Suppressor macrophage treated with lipopolysaccharide for 4 hours (primary cell): ENCODE measurements around the gene UVRAG.

Experiments used
- DNase-seq: peaks from one replicate; pipeline ENCODE4 v3.0.0-alpha.2; 2020

UVRAG gene

DNA sequence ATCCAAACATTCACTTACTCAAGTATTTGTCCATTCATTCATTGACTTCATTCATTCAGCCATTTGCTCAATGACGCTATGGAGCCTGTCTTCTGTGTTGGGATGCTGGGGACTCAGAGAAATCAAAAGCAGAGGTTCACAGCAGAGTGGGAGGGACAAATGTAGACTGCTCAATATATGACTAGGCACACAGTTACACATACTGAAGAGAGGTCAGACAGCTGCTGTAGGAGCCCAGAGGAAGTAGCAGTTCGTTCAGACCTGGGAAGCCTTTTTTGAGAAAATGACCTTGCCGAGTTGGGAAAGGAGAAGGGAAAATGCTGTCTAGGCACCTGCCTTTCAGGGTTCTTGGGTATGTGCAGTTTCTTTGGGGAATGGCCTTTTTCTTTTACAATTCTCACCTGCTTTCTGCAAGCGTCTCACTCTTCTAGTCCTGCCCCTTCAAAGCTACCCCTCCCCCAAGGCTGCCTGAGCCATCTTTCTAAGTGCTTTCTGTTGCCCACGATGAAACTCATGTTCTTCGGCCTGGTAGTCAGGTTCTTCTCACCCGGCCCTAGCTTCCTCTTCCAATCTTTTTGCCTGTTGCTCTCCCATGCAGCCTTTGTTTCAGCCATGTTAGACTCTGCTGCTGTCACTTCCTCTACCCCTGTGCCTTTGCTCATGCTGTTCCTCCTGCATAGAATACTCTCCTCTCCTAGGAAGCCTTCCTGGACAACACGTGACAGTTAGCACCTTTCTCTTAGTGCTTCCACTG, 4.2 kb upstream of the UVRAG start:
- DNase-seq: peak; percentile 73

DNA sequence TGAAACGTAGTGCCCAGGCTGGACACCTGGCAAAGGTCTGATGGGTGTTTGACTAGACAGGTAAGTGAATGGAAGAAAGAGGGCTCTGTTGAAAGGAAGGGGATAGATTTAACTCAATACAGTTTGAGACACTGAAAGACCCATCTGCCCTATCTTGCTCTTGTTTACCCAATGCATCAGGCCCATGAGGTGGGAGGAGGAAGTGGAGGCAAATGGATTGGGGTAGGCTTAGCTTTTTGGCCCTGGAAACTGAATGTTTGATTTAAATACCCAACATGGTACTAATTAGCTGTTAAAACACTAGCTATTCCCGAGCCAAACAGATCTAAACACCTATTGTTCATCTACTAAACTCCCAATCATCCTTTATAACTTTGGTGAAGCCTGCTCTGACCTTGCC, 3.5 kb upstream of the UVRAG start:
- no peak for DNase-seq

DNA sequence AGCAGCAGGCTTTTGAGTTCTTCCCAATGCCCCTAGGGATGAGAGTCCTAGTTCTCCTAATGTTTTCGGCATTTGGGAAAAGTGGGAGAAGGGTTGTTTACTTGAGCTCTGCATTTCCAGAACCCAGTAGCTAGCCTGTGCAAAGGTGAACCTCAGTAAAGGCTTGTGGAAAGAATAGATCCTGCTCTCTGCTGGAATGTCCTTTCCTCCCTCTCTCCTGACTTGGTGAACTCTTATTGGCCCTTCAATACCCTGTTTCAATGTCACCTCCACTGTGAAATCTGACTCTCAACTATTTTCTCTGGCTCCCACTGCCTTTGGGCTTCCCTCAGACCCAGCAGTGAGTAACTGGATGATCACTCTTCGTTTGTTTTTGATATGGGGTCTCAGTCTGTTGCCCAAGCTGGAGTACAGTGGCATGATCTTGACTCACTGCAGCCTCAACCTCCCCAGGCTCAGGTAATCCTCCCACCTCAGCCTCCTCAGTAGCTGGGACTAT, 2.4 kb upstream of the UVRAG start:
- DNase-seq: no peak

DNA sequence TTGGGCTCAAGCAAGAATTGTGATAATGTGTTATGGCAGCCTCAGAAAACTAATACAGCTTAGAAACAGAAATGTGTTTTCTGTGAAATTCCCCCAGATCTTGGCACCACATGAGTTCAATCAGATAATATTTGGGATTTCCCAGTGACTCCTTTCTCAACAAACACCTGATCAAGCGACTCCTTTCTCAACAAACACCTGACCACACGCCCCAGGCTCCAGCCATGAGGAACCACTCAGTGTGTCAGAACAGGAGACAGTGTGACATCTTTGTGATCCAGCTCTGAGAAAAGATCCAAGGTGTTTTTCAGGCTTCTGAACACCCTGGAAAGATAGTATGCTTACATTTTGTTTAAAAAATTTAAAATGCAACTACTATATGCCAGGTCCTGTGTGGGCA, 1.9 kb upstream of the UVRAG start:
- no peak for DNase-seq

DNA sequence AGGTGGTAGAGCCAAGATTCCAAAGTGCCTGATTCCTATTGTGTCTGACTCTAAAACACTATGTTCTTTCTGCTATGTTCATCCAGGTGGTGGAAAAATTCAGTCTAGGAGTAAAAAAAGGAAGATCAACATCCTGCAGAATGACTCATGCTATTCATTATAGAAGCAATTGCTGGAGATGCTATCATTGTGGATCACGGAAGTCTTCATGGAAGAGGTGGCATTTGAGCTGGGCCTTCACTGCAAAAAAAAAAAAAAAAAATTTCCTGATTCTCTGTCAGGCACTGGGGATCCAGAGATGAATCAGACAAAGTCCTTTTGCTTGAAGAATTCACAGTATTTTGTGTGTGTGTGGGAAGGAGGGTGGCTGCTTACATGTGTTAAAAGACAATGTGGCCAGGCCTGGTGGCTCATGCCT, 1.4 kb upstream of the UVRAG start:
- no peak for DNase-seq

DNA sequence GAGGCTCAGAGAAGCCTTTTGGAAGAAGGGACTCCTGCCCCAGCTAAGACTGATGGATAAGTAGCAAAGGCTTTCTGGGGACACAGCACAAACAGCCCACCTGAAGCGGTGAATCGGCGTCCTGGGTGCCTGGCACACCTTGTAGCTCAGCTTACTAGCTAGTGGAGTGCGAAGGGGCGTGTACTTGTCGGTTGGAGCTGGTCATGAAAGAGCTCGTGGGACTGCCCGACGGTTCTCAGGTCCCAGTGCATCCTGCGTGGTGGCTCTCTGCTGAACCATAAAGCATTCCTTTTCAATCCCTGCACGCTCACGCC, 690 bp upstream of the UVRAG start:
- no peak for DNase-seq

DNA sequence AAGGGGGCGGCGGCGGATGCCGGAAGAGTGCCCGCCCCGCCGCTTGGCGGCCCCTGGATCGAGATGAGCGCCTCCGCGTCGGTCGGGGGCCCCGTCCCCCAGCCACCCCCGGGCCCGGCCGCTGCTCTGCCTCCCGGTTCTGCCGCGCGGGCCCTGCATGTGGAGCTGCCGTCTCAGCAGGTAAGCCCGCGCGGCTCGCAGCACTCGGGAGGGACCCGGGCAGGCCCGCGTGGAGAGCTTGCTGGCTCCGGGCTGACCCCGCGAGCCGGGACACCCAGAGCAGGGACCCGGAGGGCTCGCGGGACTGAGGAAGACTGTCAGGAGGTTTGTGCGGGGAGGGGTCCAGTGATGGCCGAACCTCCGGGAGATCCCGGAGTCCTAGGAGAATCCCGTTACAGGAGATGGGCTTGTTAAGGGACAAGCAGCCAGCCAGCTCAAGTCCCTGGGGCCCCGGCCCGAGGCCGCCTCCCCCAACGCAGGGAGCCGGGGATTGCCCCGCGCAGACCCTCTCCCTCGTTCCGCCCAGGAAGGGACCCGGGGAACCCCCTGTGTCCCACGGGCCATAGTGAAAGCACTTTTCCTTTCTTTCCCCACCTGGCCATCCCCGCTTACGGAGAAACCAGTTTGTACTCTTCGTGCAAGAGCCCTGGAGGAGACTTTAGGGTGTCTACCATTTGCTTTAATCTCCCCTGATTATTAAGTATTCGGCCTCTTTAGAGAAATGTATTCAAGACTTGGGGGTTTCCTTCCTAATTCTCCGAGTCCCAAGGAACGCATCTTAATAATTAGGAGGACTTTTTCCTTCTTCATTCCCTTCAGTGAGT, 547 bp downstream of the UVRAG start:
- DNase-seq: peak; percentile 32

DNA sequence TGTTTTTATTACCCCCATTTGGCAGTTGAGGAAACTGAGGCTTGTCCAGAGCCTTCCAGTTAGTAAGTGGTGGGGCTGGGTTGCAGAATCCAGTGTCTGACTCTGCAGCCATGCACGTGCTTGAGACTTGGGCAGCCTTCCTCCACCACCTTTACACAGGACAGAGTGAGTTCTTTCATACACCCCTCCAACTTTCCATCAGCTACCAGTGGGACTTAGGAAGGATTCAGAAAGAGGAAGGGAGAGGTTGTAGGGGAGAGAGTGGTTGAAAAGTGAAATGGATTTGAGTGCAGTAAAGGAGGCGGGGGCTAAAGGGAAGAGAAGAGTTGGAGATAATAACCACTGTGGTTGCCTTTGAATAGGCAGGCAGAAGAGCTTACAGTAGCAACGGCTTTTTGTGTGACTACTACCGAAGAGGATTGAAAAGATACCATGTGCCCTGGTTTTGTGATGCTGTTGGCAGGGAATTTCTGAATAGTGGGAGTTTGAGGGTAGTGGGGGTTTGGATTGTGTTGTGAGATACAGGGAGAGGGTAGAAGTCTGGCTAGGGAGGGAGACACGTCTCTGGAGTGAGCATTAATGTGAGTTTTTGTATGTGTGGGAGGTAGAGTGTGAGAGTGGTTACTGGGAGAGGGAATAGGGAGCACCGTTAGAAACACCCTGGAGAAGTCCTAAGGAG, 1.7 kb downstream of the UVRAG start:
- DNase-seq: peak; percentile 47

DNA sequence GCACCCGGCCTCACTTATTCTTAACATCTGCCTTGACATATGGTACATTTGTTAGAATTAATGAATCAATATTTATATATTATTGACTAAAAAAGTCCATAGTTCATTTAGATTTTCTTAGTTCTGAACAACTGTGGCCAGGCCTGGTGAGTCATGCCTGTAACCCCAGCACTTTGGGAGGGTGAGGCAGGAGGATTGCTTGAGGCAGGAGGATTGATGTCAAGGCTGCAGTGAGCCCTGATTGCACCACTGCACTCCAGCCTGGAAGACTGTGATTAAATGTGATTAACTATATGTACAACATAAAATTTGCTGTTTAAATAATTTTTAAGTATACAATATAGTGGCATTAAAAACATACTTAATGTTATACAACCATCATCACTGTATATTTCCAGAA, 5.6 kb downstream of the UVRAG start:
- peak; percentile 47 for DNase-seq

DNA sequence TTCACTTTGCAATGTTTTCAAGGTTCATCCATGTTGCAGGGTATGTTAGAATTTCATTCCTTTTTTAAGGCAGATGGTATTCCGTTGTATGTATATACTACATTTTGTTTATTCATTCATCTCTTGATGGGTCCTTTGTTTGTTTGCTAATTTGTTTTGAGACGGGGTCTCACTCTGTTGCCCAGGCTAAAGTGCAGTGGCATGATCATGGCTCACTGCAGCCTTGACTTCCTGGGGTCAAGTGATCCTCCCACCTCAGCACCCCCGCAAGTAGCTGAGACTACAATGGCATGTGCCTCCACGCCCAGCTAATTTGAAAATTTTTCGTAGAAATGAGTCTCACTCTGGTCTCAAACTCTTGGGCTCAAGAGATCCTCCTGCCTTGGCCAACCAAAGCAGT, 6.2 kb downstream of the UVRAG start:
- no peak for DNase-seq

DNA sequence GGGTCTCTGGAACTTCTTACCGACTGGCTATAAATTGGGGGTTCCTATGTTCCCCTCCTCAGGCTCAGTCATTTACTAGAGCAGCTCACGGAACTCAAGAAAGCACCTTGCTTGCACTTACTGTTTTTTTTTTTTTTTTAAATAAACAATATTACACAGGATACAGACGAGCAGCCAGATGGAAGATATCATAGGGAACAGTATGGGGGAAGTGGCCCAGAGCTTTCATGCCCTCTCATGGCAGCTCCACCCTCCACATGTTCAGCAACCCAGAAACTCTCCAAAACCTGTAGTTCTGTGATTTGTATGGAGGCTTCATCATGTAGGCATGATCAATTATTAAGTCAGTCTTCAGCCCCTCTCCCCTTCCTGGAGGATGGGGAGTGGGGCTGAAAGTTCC, 7.5 kb downstream of the UVRAG start:
- DNase-seq: no peak

DNA sequence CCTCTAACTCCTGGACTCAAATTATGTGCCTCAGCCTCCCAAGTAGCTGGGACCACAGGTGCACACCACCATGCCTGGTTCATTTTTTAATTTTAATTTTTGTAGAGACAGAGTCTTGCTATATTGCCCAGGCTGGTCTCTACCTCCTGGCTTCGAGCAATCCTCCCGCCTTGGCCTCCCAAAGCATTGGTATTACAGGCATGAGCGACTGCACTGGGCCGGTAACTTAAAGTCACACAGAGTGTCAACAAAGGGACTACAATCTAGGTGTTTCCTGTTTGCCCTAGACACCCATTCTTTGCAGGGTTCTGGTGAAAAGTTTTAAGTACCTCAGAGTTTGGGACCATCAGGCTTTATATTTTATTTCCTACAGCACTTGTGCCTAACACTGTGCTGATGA, 8.4 kb downstream of the UVRAG start:
- DNase-seq: no peak

DNA sequence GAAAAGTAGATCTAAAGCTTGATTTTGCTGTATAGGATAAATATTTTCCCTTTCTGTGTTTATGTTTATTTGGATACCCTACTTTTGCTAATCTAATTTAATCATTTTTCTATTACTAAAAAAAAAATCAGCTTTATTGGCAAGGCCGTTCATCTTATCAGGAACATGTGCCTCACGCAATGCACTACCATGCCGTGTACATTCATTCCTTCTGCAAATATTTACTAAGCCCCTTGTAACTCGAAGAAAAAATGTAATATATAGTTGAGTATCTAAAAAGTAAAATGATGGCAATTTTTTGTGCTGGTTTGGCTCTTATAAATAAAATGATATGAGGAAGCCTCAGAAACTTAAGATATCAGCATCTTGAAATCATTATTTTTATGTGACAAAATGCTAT, 8.9 kb downstream of the UVRAG start:
- no peak for DNase-seq

DNA sequence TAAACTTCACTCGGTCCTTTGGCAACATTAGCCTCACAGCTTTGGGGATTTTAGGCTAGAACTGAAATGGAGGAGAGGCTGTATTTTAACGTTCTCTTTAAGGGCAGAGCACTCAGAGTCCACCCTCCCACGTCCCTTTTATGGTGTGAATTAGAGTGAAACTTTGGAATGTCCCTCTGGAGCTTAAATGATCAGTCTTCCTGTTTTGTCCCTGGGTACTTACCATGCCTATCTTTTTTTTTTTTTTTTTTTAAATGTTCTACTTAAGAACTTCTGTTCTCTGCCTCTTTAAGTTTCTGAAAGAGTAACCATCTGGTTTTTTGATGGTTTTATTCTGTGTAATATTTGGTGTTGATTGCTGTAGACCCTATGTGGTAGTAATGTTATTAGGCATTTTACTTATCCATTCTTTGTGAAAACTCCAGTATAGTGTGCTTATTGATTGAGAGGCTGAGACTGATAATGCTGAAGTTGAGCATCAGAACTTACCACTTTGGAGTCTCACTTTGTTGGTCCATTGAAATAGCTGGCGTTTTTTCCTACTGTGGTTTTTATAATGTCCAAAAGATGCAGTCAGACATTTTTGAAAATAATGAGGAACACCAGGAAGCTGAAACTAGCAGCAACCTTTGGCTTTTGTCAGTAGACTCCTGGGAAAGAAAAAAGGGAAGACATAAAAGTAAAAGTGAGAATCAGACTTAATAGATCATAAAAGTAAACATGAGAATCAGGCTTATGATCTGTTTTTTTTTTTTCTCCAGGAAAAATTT, 11.6 kb downstream of the UVRAG start:
- DNase-seq: peak; percentile 95

DNA sequence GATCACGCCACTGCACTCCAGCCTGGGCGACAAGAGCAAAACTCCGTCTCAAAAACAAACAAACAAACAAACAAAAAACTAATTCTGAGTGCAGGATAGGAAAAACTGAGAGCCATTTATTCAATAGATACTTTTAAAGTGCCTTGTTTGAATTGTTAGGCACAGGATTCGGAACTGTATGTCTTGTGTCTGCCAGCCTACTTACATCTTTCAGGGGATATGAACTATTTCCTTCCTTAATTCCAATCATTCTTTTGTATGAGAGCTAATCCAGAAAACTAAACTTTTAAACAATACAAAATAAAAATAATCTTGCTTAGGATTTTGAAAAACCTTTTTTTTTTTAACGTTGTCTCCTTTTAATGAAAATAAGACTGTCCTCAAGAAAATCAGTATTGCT, 12.6 kb downstream of the UVRAG start:
- no peak for DNase-seq

DNA sequence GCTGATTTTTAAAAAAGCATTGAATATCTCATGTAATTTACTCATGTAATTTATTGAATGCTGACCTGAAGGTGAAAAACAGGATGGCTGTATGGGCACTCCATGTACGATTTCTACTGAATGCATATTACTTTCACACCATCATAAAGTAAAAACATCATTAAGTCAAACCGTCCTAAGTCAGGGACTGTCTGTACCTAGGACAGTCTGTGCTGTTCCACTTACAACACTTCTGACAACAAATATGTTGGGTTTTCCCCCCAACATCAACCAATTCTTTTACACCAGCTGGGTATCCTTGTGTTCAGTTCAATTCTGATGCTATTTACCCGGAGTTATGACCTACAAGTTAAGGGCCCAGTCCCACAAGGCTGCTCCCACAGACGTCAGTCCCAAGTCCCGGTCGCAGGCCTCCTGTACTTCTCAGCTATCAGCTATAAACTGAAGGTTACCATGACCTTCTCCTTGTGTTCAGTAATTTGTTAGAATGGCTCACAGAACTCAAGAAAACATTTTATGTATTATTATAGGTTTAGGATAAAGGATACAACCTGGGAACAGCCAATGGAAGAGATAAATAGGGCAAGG, 17.0 kb downstream of the UVRAG start:
- DNase-seq: no peak

DNA sequence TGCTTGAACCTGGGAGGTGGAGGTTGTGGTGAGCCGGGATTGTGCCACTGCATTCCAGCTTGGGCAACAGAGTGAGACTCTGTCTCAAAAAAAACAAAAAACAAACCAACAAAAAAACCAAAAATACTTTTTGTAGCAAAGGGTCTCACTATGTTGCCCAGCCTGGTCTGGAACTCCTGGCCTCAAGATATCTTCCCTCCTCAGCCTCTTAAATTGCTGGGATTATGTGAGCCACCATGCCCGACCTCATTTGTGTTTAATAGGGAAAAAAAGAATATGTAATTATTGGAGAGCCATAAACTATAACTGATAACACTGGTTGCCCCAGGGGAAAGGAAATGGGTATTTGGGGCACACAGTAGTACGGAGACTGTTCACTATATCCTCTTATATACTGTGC, 19.7 kb downstream of the UVRAG start:
- DNase-seq: no peak

DNA sequence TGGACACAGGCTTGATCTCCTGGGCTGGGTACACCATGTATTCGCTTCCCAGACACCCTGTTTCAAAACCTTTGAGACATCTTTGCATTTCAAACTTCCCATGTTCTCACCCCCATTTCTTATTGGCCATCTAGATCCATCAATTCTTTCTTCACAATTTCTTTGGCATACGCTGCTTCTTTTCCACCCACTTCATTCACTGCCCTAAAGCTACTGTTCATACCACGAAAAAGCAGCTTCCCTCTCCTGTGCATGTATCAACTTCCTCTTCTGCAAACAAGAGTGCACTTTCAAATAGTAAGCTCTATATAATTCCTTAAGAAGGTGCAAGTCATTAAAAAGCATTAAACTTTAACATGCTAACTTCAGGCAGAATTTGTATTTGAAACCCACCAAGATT, 21.4 kb downstream of the UVRAG start:
- DNase-seq: peak; percentile 49

DNA sequence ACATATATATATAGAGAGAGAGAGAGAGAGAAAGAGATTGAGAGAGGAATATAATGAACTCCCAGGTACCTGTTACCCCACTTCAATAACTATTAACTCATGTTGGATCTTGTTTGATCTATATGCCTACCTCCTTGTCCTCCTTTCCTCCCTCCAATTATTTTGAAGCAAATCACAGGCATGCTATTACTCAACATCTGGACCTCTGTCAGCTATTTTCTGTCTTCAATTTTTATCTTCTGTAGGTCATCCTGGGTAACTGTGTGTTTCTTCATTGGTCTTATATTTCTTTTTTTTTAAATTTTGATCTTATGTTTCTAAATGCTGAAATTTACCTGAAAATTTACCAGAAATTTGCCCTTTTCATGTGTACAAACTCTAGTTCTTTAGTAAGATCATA, 24.8 kb downstream of the UVRAG start:
- DNase-seq: no peak

DNA sequence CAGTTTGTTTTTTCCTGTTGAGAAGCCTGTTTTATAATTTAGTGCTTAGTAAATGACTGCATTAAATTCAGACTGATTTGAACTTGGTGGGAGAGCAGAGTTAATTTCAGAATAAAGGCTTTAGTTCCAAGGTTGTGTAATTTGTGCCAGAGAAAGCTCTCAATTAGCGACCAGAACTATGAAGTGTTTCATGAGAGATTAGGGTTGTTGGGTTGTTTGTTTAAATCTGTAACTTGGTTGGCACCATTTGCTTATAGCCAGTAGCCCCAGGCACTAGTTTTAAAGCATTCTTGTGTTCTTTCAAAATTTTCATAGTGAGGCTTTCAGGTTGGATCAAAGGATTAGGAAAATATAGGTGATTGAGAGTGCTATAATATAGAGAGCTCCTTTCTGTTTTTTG, 25.5 kb downstream of the UVRAG start:
- DNase-seq: no peak

DNA sequence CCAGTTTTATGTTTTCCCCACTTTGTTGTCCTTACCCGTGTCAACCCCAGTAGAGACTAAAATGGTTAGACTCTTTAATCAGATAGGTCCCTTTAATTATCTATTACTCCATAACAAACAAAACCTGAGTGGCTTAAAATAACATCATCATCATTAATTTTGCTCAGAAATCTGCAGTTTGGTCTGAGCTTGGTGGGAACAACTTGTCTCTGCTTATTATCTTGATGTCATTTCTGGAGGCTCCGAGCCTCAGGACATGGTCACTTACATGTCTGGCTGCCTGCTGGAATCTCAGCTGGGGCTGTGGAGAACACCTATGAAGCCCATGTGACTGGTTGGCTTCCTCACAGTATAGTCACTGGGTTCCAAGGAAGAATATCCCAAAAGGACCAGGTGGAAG, 26.7 kb downstream of the UVRAG start:
- no peak for DNase-seq

DNA sequence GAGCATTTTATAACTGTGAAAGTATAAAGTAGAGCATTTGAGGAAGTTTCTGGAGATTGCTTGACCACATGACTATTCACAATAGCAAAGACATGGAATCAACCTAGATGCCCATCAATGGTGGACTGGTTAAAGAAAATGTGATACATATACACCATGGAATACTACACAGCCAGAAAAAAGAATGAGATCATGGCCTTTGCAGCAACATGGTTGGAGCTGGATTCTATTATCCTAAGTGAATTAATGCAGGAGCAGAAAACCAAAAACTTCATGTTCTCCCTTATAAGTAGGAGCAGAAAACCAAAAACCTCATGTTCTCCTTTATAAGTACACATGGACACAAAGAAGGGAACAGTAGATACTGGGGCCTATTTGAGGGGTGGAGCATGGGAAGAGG, 30.3 kb downstream of the UVRAG start:
- DNase-seq: no peak

DNA sequence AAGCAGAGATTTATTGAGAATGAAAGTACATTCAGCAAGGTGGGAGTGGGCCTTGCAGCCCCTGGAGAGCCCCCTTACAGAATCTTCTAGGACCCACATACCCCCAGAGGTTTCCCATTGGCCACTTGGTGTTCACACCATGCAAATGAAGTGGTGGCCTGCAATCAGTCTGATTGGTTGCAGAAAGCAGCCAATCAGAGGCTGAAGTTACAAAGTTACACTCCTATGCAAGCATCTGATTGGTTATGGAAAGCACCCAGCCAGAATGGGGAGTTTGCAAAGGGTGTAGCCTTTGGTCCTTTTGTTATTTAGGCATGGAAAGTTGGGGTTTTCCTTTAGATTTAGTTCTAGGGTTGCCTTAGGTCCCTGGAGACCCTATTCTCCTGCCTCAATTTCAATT, 34.9 kb downstream of the UVRAG start:
- no peak for DNase-seq
